Right forelimb (tissue), 1 donor: ENCODE data around the gene IER5.

Experiments
- DNase-seq: peaks from one replicate; pipeline ENCODE4 v3.0.0-alpha.2; 2018

IER5 gene

DNA sequence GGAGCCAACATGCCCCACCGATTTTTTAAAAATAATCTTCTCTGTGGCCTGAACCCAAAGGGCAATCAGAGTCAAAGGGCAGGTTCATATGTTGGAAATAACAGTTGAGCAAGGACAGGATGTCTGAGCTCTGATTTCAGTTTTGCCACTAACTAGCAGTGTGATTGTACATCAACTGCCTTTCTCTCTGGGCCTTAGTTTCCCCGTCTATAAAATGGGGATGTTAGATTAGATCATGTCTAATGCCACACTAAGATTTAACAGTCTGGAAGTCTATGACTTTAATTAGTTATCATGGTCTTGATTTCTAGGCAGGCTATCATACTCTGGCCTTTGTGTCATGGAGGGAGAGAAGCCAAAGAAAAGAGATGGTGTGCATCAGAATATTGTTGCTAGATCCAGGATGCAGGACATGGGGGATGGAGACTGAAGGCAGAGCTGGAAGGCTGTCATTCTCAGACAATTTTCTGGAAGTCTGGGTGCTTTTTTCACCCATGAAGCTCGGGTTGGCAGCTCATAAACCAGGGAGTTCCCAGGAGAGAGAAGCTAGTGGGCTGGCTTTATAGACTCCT is 28.4 kb downstream of the IER5 start:
- no peak for DNase-seq

DNA sequence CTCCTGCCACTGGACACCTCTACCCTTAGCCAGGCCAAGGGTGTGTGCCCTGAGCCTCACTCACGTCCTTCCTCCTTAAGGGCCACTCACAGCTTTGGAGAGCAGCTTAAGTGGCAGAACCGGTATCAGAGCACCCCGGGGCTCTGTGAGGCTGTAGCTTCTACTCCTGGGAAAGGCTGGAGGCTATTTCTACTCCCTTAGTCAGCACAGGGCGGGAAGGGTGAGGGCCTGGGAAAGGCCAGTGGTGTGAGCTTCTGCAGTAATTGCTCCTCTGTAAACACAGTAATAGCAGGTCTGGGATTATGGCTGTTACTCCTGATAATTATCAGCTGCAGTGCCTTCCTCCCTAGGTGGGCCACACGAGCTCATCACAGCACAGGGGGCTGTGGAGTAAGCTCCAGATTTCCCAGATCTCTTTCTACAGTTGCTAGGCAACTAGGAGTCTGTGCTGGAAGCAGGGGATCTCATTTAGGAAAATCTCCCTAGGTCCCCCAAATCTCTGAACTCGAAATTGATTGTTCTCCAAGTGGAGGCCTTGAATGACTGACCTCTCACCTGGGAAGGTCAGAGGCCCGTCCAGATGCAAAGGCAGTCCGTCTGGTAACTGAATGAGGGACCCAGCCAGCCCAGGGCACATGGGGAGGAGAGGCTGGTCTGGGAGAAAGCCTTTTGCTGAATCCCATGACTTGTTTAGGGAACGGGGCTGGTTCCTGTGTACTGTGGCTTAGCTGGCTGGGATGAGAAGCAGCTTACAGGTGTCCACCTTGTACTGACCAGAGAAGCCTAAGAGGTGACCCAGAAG is 29.3 kb downstream of the IER5 start:
- no peak for DNase-seq

DNA sequence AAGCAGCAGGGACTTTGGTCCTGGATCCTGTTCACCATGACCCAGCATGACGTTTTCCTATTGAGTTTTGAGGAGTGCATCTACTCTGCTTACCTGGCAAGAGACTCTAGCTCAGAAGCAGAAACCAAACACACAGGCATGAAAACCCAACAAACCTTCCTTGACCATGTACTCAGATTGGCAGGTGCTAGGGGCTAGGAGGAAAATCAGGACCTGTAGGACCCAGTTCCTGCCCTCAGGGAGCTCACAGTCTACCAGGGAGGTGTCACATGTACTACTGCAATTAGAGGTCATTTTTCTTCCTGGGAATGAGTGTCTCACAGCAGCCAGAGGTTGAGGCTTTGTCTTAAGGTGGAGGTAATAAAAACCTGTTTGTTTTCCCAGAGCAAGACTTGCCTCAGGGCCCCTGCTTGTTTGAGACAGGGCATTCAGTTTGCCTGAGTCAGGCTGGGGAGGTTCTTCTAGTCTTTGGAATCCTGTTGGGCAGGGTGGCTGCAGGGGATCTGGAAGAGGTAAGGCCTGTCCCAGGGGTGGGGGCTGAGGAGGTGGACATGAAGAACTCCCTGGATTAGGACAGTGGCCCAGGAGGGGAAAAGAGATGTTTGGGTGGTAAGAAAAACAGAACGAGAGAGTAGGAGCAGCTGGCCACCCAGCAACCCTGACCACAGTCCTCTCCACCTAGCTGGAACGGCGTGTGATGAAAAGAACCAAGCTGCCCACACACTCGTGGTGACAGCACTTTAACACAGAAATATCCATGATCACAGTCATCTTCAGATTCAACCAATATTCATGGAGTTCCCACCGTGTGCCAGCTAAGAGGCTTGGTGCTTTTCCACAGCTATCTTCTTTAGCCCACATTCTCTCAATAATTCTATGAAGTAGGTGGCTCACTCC is 30.8 kb downstream of the IER5 start:
- DNase-seq = no peak

DNA sequence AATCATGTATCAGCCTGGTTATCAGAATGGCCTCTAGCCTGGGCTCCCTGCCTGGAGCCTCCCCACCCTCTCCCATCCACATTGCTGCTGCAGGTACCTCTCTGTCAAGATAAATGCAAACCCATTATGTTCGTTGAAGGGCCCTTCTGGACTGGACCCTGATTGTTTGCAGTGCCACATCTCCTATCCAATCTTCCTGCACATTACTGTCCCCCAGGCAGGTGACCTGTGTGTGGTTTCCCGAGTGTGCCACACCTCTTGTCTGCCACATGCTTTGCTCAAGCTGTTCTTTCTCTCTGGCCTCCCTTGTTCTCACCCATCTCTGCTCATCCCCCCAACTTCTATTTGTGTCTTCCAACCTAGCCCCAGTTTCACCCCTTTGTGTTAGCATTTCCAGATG is 32.4 kb downstream of the IER5 start:
- DNase-seq = no peak

DNA sequence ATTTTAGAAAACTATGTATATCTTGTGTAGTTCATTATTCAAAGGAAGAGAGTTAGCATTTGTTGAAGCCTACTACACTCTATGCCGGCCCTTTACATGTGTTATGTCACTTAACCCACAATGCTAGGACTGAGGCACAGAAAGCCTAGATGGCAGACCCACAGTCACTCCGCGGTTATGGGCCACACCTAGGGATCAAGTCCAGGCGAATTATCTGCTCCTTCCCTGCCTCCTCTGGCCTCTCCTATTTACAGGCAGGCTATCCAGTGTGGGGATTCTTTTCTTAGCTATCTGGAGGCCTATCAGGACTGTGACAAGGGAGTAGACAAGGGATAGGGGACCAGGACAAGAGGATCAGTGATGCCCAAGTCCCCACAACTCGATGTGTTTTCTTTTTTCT is 33.0 kb downstream of the IER5 start:
- no peak for DNase-seq

DNA sequence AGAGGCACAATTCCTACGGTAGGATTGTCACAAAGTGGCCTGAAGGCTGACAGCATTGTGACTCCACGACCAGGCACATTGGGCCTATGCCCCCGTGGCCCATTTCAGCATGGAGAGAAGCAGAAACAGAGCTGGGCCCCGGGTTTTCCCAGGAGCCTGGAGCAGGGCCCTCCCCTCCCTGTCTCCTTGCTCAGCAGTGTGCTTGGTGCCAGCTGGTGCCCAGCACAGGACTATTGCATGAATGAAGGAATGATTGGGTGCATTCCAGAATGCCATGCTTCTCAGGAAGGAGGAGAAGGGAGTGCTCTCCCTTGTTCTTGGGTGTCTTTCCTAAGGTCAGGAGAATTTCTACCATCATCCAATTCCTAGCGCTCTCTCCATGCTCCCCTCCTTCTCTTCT is 33.7 kb downstream of the IER5 start:
- no peak for DNase-seq

DNA sequence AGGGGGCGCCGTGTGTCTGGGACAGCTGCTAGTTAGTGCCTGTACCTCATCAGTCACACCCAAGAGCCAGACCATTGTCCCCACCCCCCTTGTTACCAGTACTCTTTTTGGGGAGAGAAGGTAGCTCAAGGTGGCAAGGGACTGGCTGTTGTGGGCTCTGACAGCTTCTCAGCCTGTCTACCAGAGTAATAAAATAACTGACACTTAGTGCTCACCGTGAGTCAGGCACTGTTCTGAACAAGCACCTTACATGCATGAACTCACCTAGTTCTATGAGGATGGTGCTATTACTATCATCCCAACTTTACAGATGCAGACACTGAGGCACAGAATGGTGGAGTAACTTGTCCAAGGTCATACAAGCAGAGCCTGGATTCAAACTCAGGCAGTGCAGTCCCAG is 34.7 kb downstream of the IER5 start:
- no peak for DNase-seq

DNA sequence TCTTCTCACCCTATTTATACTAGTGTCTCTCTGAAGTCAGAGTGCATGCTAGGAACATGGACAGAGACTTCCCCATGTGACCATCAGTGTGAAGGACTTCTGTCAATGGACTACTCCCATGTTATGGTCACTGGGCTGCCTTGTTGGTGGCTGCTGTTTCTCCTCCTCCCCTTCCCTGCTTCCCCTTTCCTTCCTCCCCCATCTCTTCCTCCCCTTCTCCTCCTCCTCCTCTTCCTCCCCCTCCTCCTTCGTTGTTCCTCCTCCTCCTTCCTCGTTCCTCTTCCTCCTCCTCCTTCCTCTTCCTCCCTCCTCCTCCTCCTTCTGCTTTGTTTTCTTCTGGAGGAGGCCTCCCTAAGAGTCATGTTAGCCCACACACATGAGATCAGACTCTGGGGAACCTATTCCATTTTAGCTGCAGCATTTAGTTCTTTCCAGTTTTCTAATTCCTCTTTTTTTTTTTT is 35.8 kb downstream of the IER5 start:
- no peak for DNase-seq

DNA sequence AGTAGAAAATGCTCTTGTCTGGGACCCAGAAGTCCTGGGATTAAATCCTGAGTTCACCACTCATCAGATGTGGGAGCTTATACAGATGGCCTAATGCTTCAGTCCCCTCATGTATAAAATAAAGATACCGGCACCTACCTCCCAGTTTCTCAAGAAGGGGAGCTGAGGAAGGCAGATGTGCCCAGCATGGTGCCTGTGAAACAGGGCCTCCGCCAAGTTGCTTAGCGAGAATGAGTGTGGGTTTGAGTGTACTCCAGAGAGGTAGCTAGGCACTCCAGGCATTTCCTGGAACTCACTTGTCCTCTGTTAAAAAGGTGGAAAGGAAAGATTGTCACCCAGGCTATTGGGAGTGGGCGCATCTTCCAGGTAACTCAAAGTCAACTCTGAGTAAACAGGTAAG is 37.8 kb downstream of the IER5 start:
- DNase-seq = no peak

DNA sequence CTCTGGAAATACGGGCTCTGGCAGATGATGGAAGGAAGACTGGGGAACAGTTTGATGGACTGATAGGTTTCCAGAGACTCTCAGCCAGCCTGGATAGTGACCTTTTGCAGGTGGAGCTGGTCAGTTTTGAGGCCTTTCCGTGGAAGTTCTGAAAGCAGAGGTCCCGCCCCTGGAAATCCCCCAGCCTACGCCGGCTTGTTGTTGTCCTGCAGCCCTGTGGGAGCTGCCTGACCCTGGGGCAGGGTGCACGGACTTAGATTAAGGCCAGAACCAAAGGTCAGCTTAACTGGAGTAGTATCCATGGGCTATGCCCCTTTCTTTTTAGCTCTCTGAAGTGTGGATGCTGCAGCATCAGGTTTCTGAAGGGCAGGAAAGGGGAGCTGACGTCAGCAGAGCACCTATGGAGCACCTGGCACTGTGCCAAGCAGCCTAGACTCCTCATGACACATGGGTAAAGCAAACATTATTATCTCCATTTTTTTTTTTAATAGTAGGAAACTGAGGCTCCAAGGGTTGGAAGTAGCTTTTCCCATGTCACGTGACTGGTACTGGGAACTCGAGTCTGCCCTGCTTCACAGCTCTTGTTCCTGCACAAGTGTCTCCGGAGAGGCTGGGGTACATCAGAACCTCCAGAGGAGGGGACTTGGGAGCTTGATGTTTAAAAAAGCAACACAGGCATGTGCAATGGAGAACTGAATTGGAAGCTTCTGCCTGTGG is 38.5 kb downstream of the IER5 start:
- no peak for DNase-seq

DNA sequence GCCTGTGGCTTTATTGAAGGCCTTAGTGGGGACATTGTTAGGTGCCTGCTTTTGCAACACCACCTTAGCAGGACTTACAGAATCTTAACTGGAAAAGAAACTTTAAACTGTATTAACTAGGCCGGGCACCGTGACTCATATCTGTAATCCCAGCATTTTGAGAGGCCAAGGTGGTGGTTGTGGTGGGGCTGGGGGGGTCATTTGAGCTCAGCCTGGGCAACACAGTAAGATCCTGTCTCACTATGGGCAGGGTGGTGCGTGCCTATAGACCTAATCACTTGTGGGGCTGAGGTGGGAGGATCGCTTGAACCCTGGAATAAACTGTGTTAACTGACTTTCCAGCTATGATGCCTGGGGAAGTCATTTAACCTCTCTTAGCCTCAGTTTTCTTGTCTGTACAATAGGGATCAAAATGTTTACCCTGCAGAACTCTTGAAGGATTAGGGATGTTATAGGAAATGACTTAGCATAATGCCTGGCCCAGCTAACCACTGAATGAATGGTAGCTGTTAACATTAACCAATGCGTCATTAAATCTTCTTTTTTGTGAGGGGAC is 39.5 kb downstream of the IER5 start:
- no peak for DNase-seq

DNA sequence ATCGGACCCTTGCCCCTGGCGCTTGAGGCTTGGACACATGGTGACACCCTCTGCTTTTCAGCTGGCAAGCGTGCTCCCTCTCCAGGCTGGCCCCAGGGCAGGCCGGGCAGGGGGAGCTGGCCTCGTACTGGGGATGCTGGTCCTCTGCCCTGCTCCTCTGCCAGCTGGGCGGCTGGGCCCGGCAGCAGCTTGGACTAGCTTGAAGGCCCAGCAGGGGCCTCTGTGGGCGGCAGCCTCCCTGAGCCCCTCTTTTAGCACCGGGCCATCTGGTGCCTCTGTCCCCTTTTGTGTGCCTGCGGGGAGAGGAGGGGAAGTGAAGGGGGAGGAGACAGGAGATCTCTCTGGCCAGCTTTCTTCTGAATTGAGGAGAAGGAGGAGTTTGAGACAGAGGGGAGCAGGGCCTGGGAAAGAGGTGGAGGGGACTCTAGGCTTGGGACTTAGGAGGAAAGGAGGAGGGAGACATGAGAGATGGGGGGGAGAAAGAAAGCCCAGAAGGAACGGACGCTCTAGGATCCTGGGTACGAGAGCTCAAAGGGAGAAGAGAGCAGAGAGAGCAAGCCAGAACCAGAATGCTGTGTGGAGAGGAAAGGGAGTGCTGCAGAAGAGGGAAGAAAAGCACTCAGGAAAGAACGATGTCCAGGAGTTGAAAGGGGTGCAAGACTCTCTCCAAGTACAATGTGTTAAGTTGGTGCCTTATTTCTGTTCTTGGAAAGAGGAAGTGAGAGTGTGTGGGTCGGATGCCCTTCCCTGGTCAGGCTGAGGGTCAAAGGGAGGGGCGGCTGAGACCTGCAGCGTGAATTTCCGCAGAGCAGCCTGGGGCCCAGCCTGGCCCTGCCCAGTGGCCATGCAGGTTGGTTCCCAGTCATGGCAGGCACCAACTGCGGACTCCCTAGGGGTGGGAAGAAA is 40.3 kb downstream of the IER5 start:
- DNase-seq = no peak

DNA sequence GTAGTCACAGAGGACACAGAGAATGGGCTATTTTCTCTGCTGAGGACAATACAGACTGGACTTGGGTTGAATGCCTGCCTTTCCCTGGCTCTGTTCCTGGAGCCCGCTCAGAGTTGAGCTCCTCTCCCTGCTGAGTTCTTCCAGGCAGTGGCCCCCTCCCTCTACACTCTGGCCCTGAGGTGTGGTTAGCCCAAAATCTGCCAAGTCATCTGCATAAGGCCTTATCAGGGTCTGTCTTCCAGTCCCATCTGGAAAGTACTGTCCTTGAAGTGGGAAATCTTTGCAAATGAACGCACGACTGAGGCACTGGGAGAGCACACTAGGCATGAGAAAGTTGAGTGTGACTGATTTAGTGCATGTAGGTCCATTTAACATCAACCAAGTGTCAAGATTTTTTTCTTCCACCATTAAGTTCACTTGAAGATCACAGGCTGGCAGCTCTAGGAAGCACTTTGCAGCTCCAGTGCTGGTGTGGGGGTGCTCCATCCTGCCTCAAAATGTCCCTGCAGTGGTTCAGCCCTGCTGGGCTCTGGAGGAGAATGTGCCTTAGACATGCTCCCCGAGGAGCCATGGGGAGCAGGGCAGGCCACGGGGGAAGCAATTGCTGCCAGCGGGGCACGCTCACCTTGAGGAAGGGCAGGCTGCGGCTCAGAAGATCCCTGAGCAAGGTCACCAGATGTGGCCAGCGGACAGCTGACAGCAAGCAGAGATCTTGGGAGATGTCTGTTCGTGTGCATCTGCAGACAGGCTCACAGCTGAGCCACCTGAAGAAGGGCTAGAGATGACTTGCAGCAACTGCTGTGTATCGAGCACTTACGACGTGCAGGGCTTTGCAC is 41.5 kb downstream of the IER5 start:
- DNase-seq = no peak

DNA sequence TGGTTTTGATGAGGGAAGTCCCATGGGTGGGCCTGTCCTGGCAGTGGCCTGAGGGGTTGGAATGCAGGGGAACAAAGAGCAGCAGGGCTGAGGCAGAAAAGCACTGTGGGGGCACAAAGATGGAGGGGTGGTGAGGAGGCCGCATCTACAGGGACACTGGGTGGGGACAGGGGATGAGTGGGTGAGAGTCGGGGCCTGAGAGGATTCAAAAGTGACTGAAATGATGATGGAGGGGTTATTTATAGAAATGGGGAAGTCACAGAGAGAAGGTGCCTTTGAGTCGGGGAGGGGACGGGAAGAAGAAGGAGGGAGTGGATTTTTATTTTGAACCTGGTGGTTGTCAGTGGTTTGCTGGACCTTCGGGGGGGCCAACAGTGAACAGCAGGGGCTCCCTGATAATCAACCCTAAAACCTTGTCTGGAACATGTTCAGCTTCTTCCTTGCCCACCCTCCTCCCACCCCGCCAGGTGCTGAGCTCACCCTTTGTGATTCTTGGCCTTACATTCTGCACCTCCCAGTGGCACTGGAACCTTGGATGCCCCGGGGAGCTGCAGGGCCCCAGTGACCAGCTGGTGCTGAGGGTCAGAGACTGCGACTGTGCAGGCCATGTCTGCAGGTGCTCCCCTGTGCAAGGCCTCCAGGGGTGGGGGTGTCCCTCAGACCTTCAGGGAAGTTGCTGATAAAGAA is 42.9 kb downstream of the IER5 start:
- no peak for DNase-seq

DNA sequence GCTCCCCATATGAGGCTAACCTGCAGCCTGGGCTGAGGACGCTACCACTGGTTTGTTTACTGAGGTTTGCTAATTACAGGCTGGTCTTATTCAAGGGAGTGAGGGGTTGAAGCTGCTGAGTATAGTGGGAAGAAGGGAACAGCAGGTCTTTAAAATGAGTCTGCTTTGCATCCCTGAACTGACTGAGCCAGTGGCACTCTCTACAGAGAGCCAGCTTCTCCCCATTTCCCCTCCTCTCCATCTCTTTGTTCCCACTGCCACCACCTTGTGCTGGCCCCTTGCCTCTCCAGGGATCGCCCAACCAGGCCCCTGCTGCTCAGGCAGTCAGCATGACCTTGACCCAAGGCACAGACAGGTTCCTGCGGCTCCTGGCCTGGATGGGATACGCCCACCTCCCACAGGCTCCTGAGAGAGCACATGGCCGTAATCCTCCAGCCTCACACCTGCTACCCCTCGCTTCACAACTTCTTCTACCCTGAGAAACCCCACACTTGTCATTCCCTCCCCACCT is 45.0 kb downstream of the IER5 start:
- DNase-seq = no peak

DNA sequence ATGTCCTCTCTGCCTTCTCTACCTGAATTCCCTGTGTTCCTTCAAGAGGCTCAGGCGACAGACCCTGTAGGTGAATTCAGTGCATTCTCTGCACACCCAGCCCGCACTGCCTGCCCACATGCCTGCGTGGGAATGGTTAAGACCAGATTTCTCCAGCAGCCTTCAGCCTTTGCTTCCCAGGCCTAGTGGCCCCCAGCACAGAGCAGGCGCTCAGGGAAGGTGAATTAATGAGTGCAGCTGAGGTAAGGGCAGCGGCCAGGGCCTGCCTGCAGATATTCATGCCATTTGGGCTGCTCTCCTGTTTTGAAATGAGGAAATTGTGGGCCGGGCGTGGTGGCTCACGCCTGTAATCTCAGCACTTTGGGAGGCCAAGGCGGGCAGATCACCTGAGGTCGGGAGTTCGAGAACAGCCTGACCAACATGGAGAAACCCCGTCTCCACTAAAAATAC is 45.5 kb downstream of the IER5 start:
- DNase-seq = no peak

DNA sequence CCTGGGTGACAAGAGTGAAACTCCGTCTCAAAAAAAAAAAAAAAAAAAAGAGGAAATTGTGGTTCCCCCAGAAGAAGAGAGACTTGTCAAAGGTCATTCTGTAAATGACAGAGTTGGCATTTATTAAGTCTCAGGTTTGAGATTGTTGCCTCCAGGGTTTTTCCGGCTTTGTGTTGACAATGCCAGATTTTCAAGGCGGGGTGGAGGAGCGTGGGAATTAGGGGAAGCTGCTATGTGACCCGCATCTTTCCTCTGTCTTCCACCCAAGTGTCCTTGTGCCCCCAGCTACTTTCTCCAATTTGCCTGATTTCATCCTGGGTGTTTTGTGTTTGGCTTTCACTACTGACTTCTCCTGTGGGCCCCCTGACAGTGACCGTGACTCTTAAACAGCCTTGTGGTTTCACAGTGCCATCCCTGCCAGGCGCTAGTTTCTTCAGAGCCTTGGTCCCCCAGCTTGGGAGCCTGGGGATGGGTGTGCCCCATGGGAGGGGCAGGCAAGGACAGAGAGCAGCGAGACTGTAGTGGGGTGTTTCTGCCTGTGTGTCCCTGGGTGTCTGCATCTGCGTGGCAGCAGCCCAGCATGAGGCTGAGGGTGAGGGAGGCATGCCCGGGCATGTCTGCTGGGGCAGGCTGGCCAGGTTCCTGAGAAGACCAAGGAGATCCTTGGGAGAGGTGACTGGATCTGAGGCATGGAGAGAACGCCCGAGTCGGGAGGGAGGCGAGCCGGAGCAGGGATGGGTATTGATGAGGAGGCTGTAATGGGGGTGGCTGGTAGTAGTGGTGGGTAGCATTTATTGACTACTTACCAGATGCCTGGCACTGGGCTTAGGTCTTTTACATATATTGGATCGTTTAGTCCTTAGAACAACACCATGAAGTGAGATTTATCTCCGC is 46.3 kb downstream of the IER5 start:
- DNase-seq = no peak

DNA sequence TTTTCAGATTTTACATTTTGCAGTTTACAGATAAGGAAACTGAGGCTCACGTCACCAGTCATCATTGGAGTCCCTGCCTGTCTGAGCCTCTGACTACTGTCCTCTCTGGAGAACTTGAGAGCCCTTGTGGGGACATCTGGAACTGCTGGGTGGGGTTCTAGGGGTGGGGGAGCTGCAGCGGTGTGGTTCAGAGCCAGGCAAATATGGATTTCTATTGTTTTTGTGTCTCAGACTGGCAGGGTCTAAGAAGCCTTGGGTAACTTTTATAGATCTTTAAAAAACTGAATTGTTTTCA is 46.9 kb downstream of the IER5 start:
- no peak for DNase-seq
